Chondrocyte (in vitro differentiated cells): Measurements from ENCODE around the gene ARL8B. TPM values are rescaled to one million over a fixed set of nuclear protein-coding genes. Genes with fewer than 3 reads are reported as not detected.

Source experiments
- DNase-seq: peaks from one replicate; pipeline ENCODE4 v3.0.0; 2021; ENCODE audit warnings: mixed read lengths, low spot score
- H3K27ac Mint-ChIP-seq: one replicate; pipeline ENCODE4 v1.8.0; 2021; ENCODE audit warnings: mild to moderate bottlenecking, moderate library complexity, mixed read lengths; ENCODE audit not compliant: unreplicated experiment
- H3K27me3 Mint-ChIP-seq: 2 replicates; pipeline ENCODE4 v1.8.0; 2021; ENCODE audit warnings: low read depth, mixed read lengths
- H3K36me3 Mint-ChIP-seq: 2 replicates; pipeline ENCODE4 v1.8.0; 2021; ENCODE audit warnings: low read depth, mixed read lengths
- H3K4me1 Mint-ChIP-seq: 2 replicates; pipeline ENCODE4 v1.8.0; 2021; ENCODE audit warnings: low read depth, mild to moderate bottlenecking, mixed read lengths
- H3K4me3 Mint-ChIP-seq: one replicate; pipeline ENCODE4 v1.8.0; 2021; ENCODE audit warnings: mild to moderate bottlenecking, moderate library complexity, mixed read lengths; ENCODE audit not compliant: unreplicated experiment
- H3K9me3 Mint-ChIP-seq: 2 replicates; pipeline ENCODE4 v1.8.0; 2021; ENCODE audit warnings: low read depth, mixed read lengths
- CTCF ChIP-seq: fragments of 200-600 bp; sonication (generic); IDR thresholded peaks from 2 replicates; pipeline ENCODE4 v1.5.0; 2021; ENCODE audit warnings: antibody characterized with exemption, mild to moderate bottlenecking, moderate library complexity
- total RNA-seq: library from RNA; stranded (reverse); gene quantifications from 3 replicates; pipeline ENCODE4 v1.2.1, GENCODE V29; 2021

Gene ARL8B
- total RNA-seq, 1 donor from 2014 or later, result 65.8 TPM

DNA sequence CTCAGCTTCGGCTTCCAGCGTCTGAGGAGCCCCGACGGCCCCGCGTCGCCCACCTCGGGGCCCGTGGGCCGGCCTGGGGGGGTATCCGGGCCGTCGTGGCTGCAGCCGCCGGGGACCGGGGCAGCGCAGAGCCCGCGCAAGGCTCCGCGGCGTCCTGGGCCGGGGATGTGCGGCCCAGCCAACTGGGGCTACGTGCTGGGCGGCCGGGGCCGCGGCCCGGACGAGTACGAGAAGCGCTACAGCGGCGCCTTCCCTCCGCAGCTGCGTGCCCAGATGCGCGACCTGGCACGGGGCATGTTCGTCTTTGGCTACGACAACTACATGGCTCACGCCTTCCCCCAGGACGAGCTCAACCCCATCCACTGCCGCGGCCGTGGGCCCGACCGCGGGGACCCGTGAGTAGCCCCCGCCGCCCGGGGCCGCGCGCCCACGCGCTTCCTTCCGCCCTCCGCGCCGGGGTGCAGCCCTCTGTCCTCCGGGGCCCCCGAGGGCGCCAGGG, 65.9 kb downstream of the ARL8B start:
- Mint-ChIP-seq H3K27ac (peak overlapping the region; percentile 93), H3K4me1 (peaks cover 51% of the 10 kb centered on the region), H3K9me3 (no peaks in the 10 kb centered on the region), H3K4me3 (peak overlapping the region; percentile 97), H3K36me3 (no peaks in the 10 kb centered on the region), H3K27me3 (no peaks in the 10 kb centered on the region)
- no peak for DNase-seq
- no peak for TF ChIP-seq CTCF

- TF ChIP-seq CTCF, result no peak
- H3K27ac Mint-ChIP-seq, result peak overlapping the region; percentile 93
- peaks cover 53% of the 10 kb centered on the region for H3K4me1 Mint-ChIP-seq
- H3K9me3 Mint-ChIP-seq, result no peaks in the 10 kb centered on the region
- no peak for DNase-seq
- no peaks in the 10 kb centered on the region for H3K36me3 Mint-ChIP-seq
- H3K27me3 Mint-ChIP-seq, result no peaks in the 10 kb centered on the region
- peak overlapping the region; percentile 97 for H3K4me3 Mint-ChIP-seq
Measured at GRCh38 chr3:5188419-5189221, 66.5 kb downstream of the ARL8B start.

GRCh38 chr3:5190147-5190791, 68.2 kb downstream of the ARL8B start:
- no peak overlapping the region for H3K27ac Mint-ChIP-seq
- H3K27me3 Mint-ChIP-seq, result no peaks in the 10 kb centered on the region
- TF ChIP-seq CTCF, result no peak
- no peak for DNase-seq
- no peaks in the 10 kb centered on the region for H3K9me3 Mint-ChIP-seq
- no peaks in the 10 kb centered on the region for H3K36me3 Mint-ChIP-seq
- peaks cover 67% of the 10 kb centered on the region for H3K4me1 Mint-ChIP-seq
- H3K4me3 Mint-ChIP-seq, result peak overlapping the region; percentile 62

GRCh38 chr3:5191555-5192304, 69.6 kb downstream of the ARL8B start:
- H3K4me3 Mint-ChIP-seq, result no peak overlapping the region

More at GRCh38 chr3:5191555-5192304, 69.6 kb downstream of the ARL8B start:
- no peak for TF ChIP-seq CTCF
- no peak for DNase-seq
- peak overlapping the region; percentile 49 for H3K27ac Mint-ChIP-seq
- H3K36me3 Mint-ChIP-seq, result no peaks in the 10 kb centered on the region
- peaks cover 72% of the 10 kb centered on the region for H3K4me1 Mint-ChIP-seq
- no peaks in the 10 kb centered on the region for H3K27me3 Mint-ChIP-seq
- H3K9me3 Mint-ChIP-seq, result no peaks in the 10 kb centered on the region
